Measurements from ENCODE around the gene PFKP.

Gene PFKP

GRCh38 chr10:3137958-3138726 is 70.8 kb downstream of the PFKP start:
- Histone ChIP-seq H2AFZ (ENCODE audit: low read length) (no peak overlapping the region), H3K79me2 (ENCODE audit: insufficient read depth, low read length) (no peaks in the 10 kb centered on the region), H3K9me3 (ENCODE audit: insufficient read depth, low read depth, low read length) (no peaks in the 10 kb centered on the region), H3K9me2 (replicated peaks; ENCODE audit: low read depth, low read length) (no peaks in the 10 kb centered on the region), H3F3A (ENCODE audit: low read depth) (no peaks in the 10 kb centered on the region), H4K20me1 (ENCODE audit: insufficient read depth, low read length, poor library complexity, severe bottlenecking) (no peaks in the 10 kb centered on the region), H3K36me3 (ENCODE audit: insufficient read depth, low read length) (peaks cover 98% of the 10 kb centered on the region; the same call in 1 of the 2 replicates), H3K4me1 (ENCODE audit: insufficient read depth, low read length, poor library complexity, severe bottlenecking) (no peaks in the 10 kb centered on the region), H3K9ac (ENCODE audit: low read depth, low read length, poor library complexity, severe bottlenecking) (no peak overlapping the region), H3K4me2 (ENCODE audit: low read depth, low read length, poor library complexity, severe bottlenecking) (no peak overlapping the region), H3K27me3 (ENCODE audit: insufficient read depth, low read length, poor library complexity, severe bottlenecking) (no peaks in the 10 kb centered on the region), H3K4me3 (ENCODE audit: low read length, poor library complexity, severe bottlenecking) (no peak overlapping the region)
- no peak for TF ChIP-seq CTCF (conservative IDR thresholded peaks at IDR 0.05; ENCODE audit: low read length)
- TF ChIP-seq EZH2phosphoT487 (IDR thresholded peaks at IDR 0.05; ENCODE audit: borderline replicate concordance): no peak

- Histone ChIP-seq H3F3A (ENCODE audit: low read depth) (no peaks in the 10 kb centered on the region), H2AFZ (ENCODE audit: low read length) (no peak overlapping the region)
These were observed 72.0 kb downstream of the PFKP start for GRCh38 chr10:3139216-3139910.

GRCh38 chr10:3140280-3140679 is 72.9 kb downstream of the PFKP start:
- Histone ChIP-seq H3K4me1 (ENCODE audit: insufficient read depth, low read length, poor library complexity, severe bottlenecking) (no peaks in the 10 kb centered on the region), H3K4me2 (ENCODE audit: low read depth, low read length, poor library complexity, severe bottlenecking) (no peak overlapping the region), H3K9me3 (ENCODE audit: insufficient read depth, low read depth, low read length) (no peaks in the 10 kb centered on the region), H2AFZ (ENCODE audit: low read length) (no peak overlapping the region), H3K9ac (ENCODE audit: low read depth, low read length, poor library complexity, severe bottlenecking) (no peak overlapping the region), H4K20me1 (ENCODE audit: insufficient read depth, low read length, poor library complexity, severe bottlenecking) (no peaks in the 10 kb centered on the region), H3K79me2 (ENCODE audit: insufficient read depth, low read length) (no peaks in the 10 kb centered on the region), H3K9me2 (replicated peaks; ENCODE audit: low read depth, low read length) (no peaks in the 10 kb centered on the region), H3K36me3 (ENCODE audit: insufficient read depth, low read length) (peaks cover 93% of the 10 kb centered on the region; the same call in 1 of the 2 replicates), H3K4me3 (ENCODE audit: low read length, poor library complexity, severe bottlenecking) (no peak overlapping the region), H3K27me3 (ENCODE audit: insufficient read depth, low read length, poor library complexity, severe bottlenecking) (no peaks in the 10 kb centered on the region), H3F3A (ENCODE audit: low read depth) (no peaks in the 10 kb centered on the region)
- TF ChIP-seq CTCF (conservative IDR thresholded peaks at IDR 0.05; ENCODE audit: low read length) (no peak), EZH2phosphoT487 (IDR thresholded peaks at IDR 0.05; ENCODE audit: borderline replicate concordance) (no peak)

More at GRCh38 chr10:3139216-3139910, 72.0 kb downstream of the PFKP start:
- TF ChIP-seq CTCF (conservative IDR thresholded peaks at IDR 0.05; ENCODE audit: low read length) (no peak), EZH2phosphoT487 (IDR thresholded peaks at IDR 0.05; ENCODE audit: borderline replicate concordance) (no peak)
- Histone ChIP-seq H3K36me3 (ENCODE audit: insufficient read depth, low read length) (peaks cover 96% of the 10 kb centered on the region; the same call in 1 of the 2 replicates), H3K9ac (ENCODE audit: low read depth, low read length, poor library complexity, severe bottlenecking) (no peak overlapping the region), H3K4me2 (ENCODE audit: low read depth, low read length, poor library complexity, severe bottlenecking) (no peak overlapping the region), H3K27me3 (ENCODE audit: insufficient read depth, low read length, poor library complexity, severe bottlenecking) (no peaks in the 10 kb centered on the region), H3K9me3 (ENCODE audit: insufficient read depth, low read depth, low read length) (no peaks in the 10 kb centered on the region), H3K79me2 (ENCODE audit: insufficient read depth, low read length) (no peaks in the 10 kb centered on the region), H3K9me2 (replicated peaks; ENCODE audit: low read depth, low read length) (no peaks in the 10 kb centered on the region), H4K20me1 (ENCODE audit: insufficient read depth, low read length, poor library complexity, severe bottlenecking) (no peaks in the 10 kb centered on the region), H3K4me3 (ENCODE audit: low read length, poor library complexity, severe bottlenecking) (no peak overlapping the region), H3K4me1 (ENCODE audit: insufficient read depth, low read length, poor library complexity, severe bottlenecking) (no peaks in the 10 kb centered on the region)
